K562 (cell line): ENCODE data around the gene CELSR1. TPM values are rescaled to one million over a fixed set of nuclear protein-coding genes. Genes with fewer than 3 reads are reported as not detected.

Experiments
- ATAC-seq: fragments of 200-7000 bp; cut with Tn5 transposase; 3 replicates; pipeline ENCODE4 v1.9.1; 2020; ENCODE audit warnings: moderate library complexity
- BruUV-seq: library from RNA; stranded (reverse); fragments of 400-500 nt; replicated peaks from 2 replicates; lab custom pipeline; 2021; lab: Mats Ljungman, UMichigan
- CTCF ChIA-PET: fragments of 300-600 bp; formaldehyde crosslinking; extraction: SDS; loops from one replicate; lab custom pipeline; 2021; ENCODE audit warnings: low intra/inter-chr PET ratio; lab: Yijun Ruan, JAX
- POLR2A ChIA-PET: fragments of 300-600, 350-650 bp; sonication (Branson Sonifier 250); formaldehyde crosslinking; extraction: SDS; loops from one replicate; lab custom pipeline; 2021; ENCODE audit warnings: antibody characterized with exemption, inconsistent platforms; lab: Yijun Ruan, JAX
- DNase-seq, 4 experiments: peaks; one replicate each; pipeline versions ENCODE4 v3.0.0 to v3.0.0-alpha.2; 2011 to 2018; ENCODE audit warnings: low spot score in 3 of 4, mixed read lengths in 3 of 4; ENCODE audit errors: extremely low read depth in 1 of 4
- FAIRE-seq: peaks from 2 replicates; lab custom pipeline; 2011; peaks lifted over from hg19 to GRCh38; lab: Jason Lieb, UNC
- H2AFZ ChIP-seq: 2 replicates; pipeline ENCODE4 v1.6.0; 2011; ENCODE audit warnings: low read depth, low read length, control low read depth, inconsistent platforms
- H3K27ac ChIP-seq: fragments of 200-600 bp; 3 replicates; pipeline ENCODE4 v1.8.0; 2011; ENCODE audit warnings: low read depth, mild to moderate bottlenecking, control low read depth, inconsistent platforms, low read length, moderate library complexity, mixed read lengths; ENCODE audit errors: extremely low read depth
- H3K27me3 ChIP-seq, 2 experiments: fragments of 300-600 bp in 1 of 2; 2 replicates in 1 of 2; 3 replicates in 1 of 2; pipeline versions ENCODE4 v1.6.0 to v1.8.0; 2011; ENCODE audit warnings: inconsistent platforms in 2 of 2, low read length in 2 of 2, mild to moderate bottlenecking in 1 of 2, mixed read lengths in 1 of 2, moderate library complexity in 1 of 2; ENCODE audit not compliant: control insufficient read depth in 2 of 2, insufficient read depth in 2 of 2
- H3K36me3 ChIP-seq: fragments of 300-600 bp; 3 replicates; pipeline ENCODE4 v1.8.0; 2011; ENCODE audit warnings: mild to moderate bottlenecking, low read length, inconsistent platforms; ENCODE audit not compliant: control insufficient read depth, insufficient read depth
- H3K4me1 ChIP-seq, 2 experiments: fragments of 200-600 bp in 1 of 2; replicated peaks in 1 of 2; 2 replicates in 1 of 2; 3 replicates in 1 of 2; pipeline versions ENCODE4 v1.5.1 to v1.8.0; 2011; ENCODE audit warnings: inconsistent platforms in 2 of 2, low read length in 2 of 2, mild to moderate bottlenecking in 1 of 2, mixed read lengths in 1 of 2, moderate library complexity in 1 of 2; ENCODE audit not compliant: control insufficient read depth in 2 of 2, insufficient read depth in 2 of 2
- H3K4me2 ChIP-seq: 2 replicates; pipeline ENCODE4 v1.6.1; 2011; ENCODE audit warnings: low read length, control low read depth, inconsistent platforms, mixed read lengths; ENCODE audit not compliant: insufficient read depth
- H3K4me3 ChIP-seq: fragments of 200-600 bp; sonication (generic), shearing (Covaris generic); 2 replicates; pipeline ENCODE4 v1.5.1; 2016; ENCODE audit warnings: control low read depth, inconsistent platforms
- H3K79me2 ChIP-seq: fragments of 200-600 bp; 3 replicates; pipeline ENCODE4 v1.8.0; 2011; ENCODE audit warnings: low read length, inconsistent platforms; ENCODE audit not compliant: control insufficient read depth, insufficient read depth
- H3K9ac ChIP-seq, 2 experiments: 2 replicates each; pipeline versions ENCODE4 v1.6.0 to v1.6.1; 2011; ENCODE audit warnings: low read depth in 2 of 2, low read length in 2 of 2, control low read depth in 1 of 2, inconsistent platforms in 1 of 2, mild to moderate bottlenecking in 1 of 2, mixed read lengths in 1 of 2; ENCODE audit not compliant: insufficient read depth in 1 of 2
- H3K9me1 ChIP-seq: one replicate; pipeline ENCODE4 v1.6.0; 2011; ENCODE audit warnings: inconsistent platforms, mild to moderate bottlenecking, low read length, moderate library complexity; ENCODE audit not compliant: control insufficient read depth, insufficient read depth
- H3K9me3 ChIP-seq: replicated peaks from 2 replicates; pipeline ENCODE4 v1.5.1; 2011; ENCODE audit warnings: low read depth, low read length, inconsistent platforms; ENCODE audit not compliant: control insufficient read depth, insufficient read depth
- H4K20me1 ChIP-seq: replicated peaks from 2 replicates; pipeline ENCODE4 v1.6.1; 2011; ENCODE audit warnings: low read length, inconsistent platforms, mixed read lengths; ENCODE audit not compliant: control insufficient read depth, insufficient read depth
- POLR2G ChIP-seq: fragments of 200-400 bp; formaldehyde crosslinking; IDR thresholded peaks from 2 replicates; pipeline ENCODE4 v1.6.1; 2017; ENCODE audit warnings: low read depth, mild to moderate bottlenecking, antibody characterized with exemption, low read length, moderate library complexity
- RBBP5 ChIP-seq: fragments of 200-600 bp; sonication (generic); IDR thresholded peaks from 2 replicates; pipeline ENCODE4 v1.6.1; 2012; ENCODE audit warnings: borderline replicate concordance, mild to moderate bottlenecking, low read length, control low read depth, inconsistent platforms; ENCODE audit not compliant: insufficient read depth, poor library complexity, severe bottlenecking
- TBP ChIP-seq: optimal IDR thresholded peaks from 2 replicates; pipeline ENCODE3; 2011; ENCODE audit warnings: low read depth, low read length, improper control_type of control experiment
- WGBS: fragments of 100-300 bp; shearing (Covaris generic); methylation state at CpG from one replicate; pipeline ENCODE4 v1.1.6; 2016; ENCODE audit warnings: low coverage, mixed read lengths; ENCODE audit not compliant: insufficient coverage; ENCODE audit errors: missing lambda C conversion rate; 5-methylcytosine and 5-hydroxymethylcytosine counted together
- in situ Hi-C: fragments of 300-500 bp; cut with MboI; formaldehyde crosslinking; loops from 4 replicates; pipeline ENCODE4 v1.15.0; 2018; ENCODE audit warnings: inconsistent platforms, mixed read lengths
- intact Hi-C: fragments of 100-400 bp; cut with micrococcal nuclease; formaldehyde crosslinking; loops from 2 replicates; pipeline ENCODE4 v1.14.2; 2022
- polyA plus RNA-seq, 8 experiments: library from polyadenylated mRNA; depleted of rRNA in 4 of 8; stranded (reverse) in 5 of 8; unstranded in 3 of 8; fragments of >200 nt; fragmentation: Nextera tagmentation in 2 of 8; fragmentation: Illumina TruSeq in 1 of 8; extraction: Ambion mirVana in 2 of 8; extraction: Trizol in 1 of 8; gene quantifications; 2 replicates each; pipeline versions ENCODE4 v1.2.1 to v1.2.3, GENCODE V29; 2011 to 2014; ENCODE audit warnings: inconsistent platforms in 1 of 8, missing spikeins in 1 of 8
- total RNA-seq, 7 experiments: library from RNA; depleted of rRNA in 6 of 7; stranded (reverse); fragments of >200 nt in 6 of 7; fragmentation: Illumina TruSeq in 2 of 7; extraction: Trizol in 2 of 7; gene quantifications; 2 replicates each; pipeline versions ENCODE4 v1.2.1 to v1.2.3, GENCODE V29; 2011 to 2021; ENCODE audit warnings: low replicate concordance in 1 of 7

CELSR1 gene
- total and polyA plus RNA-seq, 9 of the 15 experiments (the other 6 are each of a cell fraction or from before 2014, with no cell fraction given), result under 0.01 to 0.09 TPM; not detected in 7

DNA sequence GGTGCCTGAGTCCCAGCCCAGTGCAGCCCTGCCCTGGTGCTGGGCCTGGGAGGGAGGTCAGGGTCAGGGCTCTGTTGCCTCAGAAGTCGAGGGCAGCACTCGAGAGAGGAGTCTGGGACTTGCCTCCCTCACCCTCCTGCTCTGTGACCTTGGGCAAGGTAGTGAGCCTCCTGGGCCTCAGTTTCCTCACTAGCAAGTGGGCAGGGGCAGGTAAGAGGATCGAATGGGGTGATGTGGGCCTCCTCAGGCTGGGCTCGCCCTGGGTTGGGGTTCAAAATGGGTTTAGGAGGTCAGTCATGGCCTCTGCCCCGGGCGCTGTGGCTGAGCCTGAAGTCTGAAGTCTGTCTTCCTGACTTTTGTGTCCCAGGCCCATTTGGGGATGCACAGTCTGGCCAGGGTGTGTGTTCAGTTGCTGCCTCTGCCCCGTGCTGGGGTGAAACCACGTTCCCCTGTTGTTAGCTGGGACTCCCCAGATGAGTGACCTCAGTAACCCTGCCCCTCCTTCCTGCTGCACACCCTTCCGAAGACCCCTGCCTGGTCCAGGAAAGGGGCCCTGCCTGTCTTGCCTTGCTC is 40.9 kb upstream of the CELSR1 start:
- intact Hi-C loops (no loop called here), in situ Hi-C loops (no loop called here)
- peaks cover 9% of the 10 kb centered on the region for H4K20me1 ChIP-seq
- H3K9me1 ChIP-seq, result no peaks in the 10 kb centered on the region
- H3K27me3 ChIP-seq, result no peaks in the 10 kb centered on the region
- H3K79me2 ChIP-seq, result peaks cover 59% of the 10 kb centered on the region
- CTCF ChIA-PET, result no interaction called here
- H3K36me3 ChIP-seq, result peaks cover 4% of the 10 kb centered on the region; the same call in 2 of the 3 replicates
- H3K4me2 ChIP-seq, result peak overlapping the region; percentile 78
- ATAC-seq (peak; percentile 56), DNase-seq (no peak), FAIRE-seq (no peak)
- peaks cover 44 to 67% of the 10 kb centered on the region in 2 experiments for H3K4me1 ChIP-seq
- H3K4me3 ChIP-seq, result peak overlapping the region; percentile 57
- 4% methylated on average over 3 of the region's 9 CpGs for WGBS
- peak overlapping the region; percentile 71 to 95 for H3K9ac ChIP-seq
- POLR2A ChIA-PET, result no interaction called here
- no TSS peak for BruUV-seq
- TF ChIP-seq TBP, result no peak
- TF ChIP-seq RBBP5, result peak; percentile 46
- TF ChIP-seq POLR2G, result 0 out of 2 replicates have a peak, but pooled peaks have one; percentile 23
- no peak overlapping the region for H2AFZ ChIP-seq
- peak overlapping the region; percentile 70 for H3K27ac ChIP-seq
- H3K9me3 ChIP-seq, result no peaks in the 10 kb centered on the region
